Ishikawa (cell line): ENCODE measurements around the gene PDK4.

Experiments
- CEBPB ChIP-seq: IDR thresholded peaks from 2 replicates; pipeline ENCODE4 v1.6.1; 2012
- CREB1 ChIP-seq: IDR thresholded peaks from 2 replicates; pipeline ENCODE4 v1.6.1; 2012; ENCODE audit warnings: low read depth
- EGR1 ChIP-seq: IDR thresholded peaks from 2 replicates; pipeline ENCODE4 v1.6.1; 2012
- EP300 ChIP-seq: IDR thresholded peaks from 2 replicates; pipeline ENCODE4 v1.6.1; 2012; ENCODE audit warnings: borderline replicate concordance
- FOXM1 ChIP-seq: IDR thresholded peaks from 2 replicates; pipeline ENCODE4 v1.6.1; 2012; ENCODE audit warnings: low read depth, borderline replicate concordance
- MAX ChIP-seq: IDR thresholded peaks from 2 replicates; pipeline ENCODE4 v1.6.1; 2012
- NFIC ChIP-seq: IDR thresholded peaks from 2 replicates; pipeline ENCODE4 v1.6.1; 2012
- RAD21 ChIP-seq: IDR thresholded peaks from 2 replicates; pipeline ENCODE4 v1.6.1; 2012; ENCODE audit warnings: low read depth
- REST ChIP-seq: IDR thresholded peaks from 2 replicates; pipeline ENCODE4 v1.6.1; 2012; ENCODE audit warnings: low read depth, mild to moderate bottlenecking
- TAF1 ChIP-seq: IDR thresholded peaks from 2 replicates; pipeline ENCODE4 v1.6.1; 2012; ENCODE audit warnings: low read depth, mild to moderate bottlenecking
- TCF12 ChIP-seq: IDR thresholded peaks from 2 replicates; pipeline ENCODE4 v1.6.1; 2012; ENCODE audit warnings: low read depth
- TEAD4 ChIP-seq: IDR thresholded peaks from 2 replicates; pipeline ENCODE4 v1.6.1; 2012
- USF1 ChIP-seq: IDR thresholded peaks from 2 replicates; pipeline ENCODE4 v1.6.1; 2012
- YY1 ChIP-seq: IDR thresholded peaks from 2 replicates; pipeline ENCODE4 v1.6.1; 2012; ENCODE audit warnings: low read depth
- ZBTB7A ChIP-seq: IDR thresholded peaks from 2 replicates; pipeline ENCODE4 v1.6.1; 2012; ENCODE audit warnings: low read depth

PDK4 gene

GRCh38 chr7:95581467-95581866 is 14.8 kb downstream of the PDK4 start:
- no peak for TF ChIP-seq RAD21
- TF ChIP-seq EP300: no peak
- no peak for TF ChIP-seq TAF1
- TF ChIP-seq REST: no peak
- TF ChIP-seq YY1: no peak
- TF ChIP-seq EGR1: no peak
- no peak for TF ChIP-seq USF1
- TF ChIP-seq FOXM1: no peak
- no peak for TF ChIP-seq ZBTB7A
- no peak for TF ChIP-seq CEBPB
- no peak for TF ChIP-seq NFIC
- TF ChIP-seq TCF12: no peak
- TF ChIP-seq MAX: no peak
- no peak for TF ChIP-seq TEAD4
- TF ChIP-seq CREB1: no peak

- no peak for TF ChIP-seq USF1
- no peak for TF ChIP-seq NFIC
- TF ChIP-seq ZBTB7A: no peak
- no peak for TF ChIP-seq TEAD4
- TF ChIP-seq YY1: no peak
- no peak for TF ChIP-seq CEBPB
- no peak for TF ChIP-seq CREB1
- TF ChIP-seq REST: no peak
- TF ChIP-seq FOXM1: no peak
- TF ChIP-seq TAF1: no peak
- no peak for TF ChIP-seq TCF12
- no peak for TF ChIP-seq EP300
- TF ChIP-seq EGR1: no peak
- no peak for TF ChIP-seq MAX
Observed at GRCh38 chr7:95579318-95579717, 17.0 kb downstream of the PDK4 start.

- no peak for TF ChIP-seq ZBTB7A
- TF ChIP-seq RAD21: no peak
- TF ChIP-seq TCF12: no peak
- no peak for TF ChIP-seq CEBPB
- TF ChIP-seq REST: no peak
- no peak for TF ChIP-seq EGR1
- TF ChIP-seq NFIC: no peak
- TF ChIP-seq YY1: no peak
- no peak for TF ChIP-seq FOXM1
Observed at GRCh38 chr7:95578299-95578855, 17.9 kb downstream of the PDK4 start.

GRCh38 chr7:95577137-95577536 is 19.2 kb downstream of the PDK4 start:
- TF ChIP-seq USF1: no peak
- no peak for TF ChIP-seq CEBPB
- no peak for TF ChIP-seq EP300
- no peak for TF ChIP-seq FOXM1
- no peak for TF ChIP-seq TEAD4
